HG02623 (cell line): ENCODE data around the gene CRAMP1.

Experiments used
- ATAC-seq: cut with Tn5 transposase; IDR thresholded peaks from one replicate; pipeline ENCODE4 v1.9.1; 2021; ENCODE audit warnings: moderate library complexity; ENCODE audit not compliant: unreplicated experiment

CRAMP1 gene, protein sequence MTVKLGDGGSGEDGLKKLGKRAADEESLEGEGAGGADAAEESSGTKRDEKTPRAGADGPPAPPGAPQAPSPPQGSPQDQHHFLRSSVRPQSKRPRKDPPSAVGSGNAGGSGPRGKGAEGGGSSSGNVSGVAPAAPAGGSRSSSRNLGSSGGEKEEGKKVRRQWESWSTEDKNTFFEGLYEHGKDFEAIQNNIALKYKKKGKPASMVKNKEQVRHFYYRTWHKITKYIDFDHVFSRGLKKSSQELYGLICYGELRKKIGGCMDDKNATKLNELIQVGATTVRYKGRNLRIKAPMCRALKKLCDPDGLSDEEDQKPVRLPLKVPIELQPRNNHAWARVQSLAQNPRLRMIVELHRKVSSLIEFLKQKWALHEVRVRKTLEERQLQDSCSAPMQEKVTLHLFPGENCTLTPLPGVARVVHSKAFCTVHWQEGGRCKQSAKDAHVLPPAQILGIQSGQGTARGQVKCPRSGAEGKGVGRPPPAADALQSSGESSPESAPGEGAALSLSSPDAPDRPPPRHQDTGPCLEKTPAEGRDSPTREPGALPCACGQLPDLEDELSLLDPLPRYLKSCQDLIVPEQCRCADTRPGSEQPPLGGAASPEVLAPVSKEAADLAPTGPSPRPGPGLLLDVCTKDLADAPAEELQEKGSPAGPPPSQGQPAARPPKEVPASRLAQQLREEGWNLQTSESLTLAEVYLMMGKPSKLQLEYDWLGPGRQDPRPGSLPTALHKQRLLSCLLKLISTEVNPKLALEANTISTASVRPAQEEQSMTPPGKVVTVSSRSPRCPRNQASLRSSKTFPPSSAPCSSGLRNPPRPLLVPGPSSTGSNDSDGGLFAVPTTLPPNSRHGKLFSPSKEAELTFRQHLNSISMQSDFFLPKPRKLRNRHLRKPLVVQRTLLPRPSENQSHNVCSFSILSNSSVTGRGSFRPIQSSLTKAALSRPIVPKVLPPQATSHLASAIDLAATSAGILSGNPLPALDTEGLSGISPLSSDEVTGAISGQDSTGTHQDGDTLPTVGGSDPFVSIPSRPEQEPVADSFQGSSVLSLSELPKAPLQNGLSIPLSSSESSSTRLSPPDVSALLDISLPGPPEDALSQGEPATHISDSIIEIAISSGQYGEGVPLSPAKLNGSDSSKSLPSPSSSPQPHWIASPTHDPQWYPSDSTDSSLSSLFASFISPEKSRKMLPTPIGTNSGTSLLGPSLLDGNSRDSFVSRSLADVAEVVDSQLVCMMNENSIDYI (N-terminal part only)

DNA sequence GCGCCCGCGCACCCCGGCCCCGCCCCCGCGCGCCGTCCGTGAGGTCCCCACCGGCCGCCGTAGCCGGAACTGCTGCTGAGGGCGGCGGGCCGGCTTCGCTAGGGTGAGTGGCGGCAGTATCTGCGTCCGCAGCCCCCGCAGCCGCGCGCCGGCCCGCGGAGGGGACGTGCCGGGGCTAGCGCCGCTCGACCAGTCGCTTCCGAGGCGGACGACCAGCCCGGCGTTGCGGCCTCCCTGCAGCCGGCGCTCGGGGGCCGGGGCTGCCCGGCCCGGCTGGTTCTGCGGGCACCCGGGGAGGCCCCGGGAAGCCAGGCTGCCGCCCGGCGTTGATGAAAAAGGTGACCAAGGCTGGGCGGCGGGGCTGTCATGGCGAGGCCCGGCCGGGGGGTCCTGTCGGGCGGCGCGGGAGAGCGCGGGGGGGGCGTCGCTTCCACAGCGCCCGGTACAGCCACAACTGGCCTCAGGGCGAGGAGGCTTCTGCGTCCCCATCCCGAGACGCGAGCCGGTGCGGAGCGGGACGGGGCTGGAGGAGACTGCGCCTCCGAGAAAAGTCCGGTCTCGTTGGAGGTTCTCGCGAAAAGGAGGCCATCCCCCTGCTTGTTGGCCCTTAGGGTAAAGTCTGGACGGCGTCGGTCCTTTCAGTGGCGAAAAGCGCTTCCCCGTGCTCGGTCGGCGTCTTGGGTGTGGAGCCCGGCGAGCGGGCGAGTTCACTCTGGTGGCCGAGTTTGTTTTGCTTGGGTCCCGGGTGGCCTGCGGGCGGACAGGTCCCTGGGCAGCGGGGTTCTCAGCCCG is at the start of gene CRAMP1:
Gene CRAMP1 (plus strand): TSS at position 41 of the 792 bp plus-strand sequence. CDS start 2,280 bp downstream, outside the sequence.
- ATAC-seq, result no peak

GRCh38 chr16:1563786-1564185 is 48.4 kb upstream of the CRAMP1 start:
- ATAC-seq, result no peak

GRCh38 chr16:1564325-1564724 is 47.8 kb upstream of the CRAMP1 start:
- ATAC-seq, result no peak

DNA sequence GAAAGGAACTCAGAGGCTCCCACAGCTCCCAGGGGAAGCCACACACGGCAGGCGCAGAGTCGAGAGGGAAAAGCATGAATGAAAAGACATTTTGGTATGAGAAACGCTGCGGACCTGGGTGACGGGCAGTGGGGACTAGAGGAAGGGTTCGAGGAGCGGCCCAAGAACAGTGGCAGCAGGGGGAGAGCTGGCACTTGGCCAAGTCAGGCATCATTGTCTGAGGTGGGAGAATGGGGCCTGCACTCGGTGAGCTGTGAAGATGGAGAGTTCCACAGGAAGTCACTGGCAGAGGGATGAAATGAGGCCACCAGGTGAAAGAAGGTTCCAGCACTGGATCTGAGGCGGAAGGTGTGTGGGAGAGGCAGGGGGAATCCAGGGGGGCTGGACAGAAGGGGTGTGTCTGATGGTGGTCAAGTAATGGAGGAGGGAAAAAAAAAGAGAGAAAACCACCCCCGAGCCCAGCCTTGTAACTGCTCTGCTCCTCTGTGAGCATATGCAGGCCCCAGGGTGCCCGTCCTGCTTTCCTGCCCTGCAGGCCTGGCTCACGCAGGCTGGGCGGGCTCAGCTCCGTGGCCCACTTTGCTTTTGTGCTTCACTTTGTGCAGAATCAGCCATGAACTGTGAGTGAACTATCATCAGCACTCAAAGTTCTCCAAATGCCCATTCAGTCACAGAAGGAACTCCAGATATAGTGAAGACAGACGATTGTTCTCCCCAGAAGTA is 46.9 kb upstream of the CRAMP1 start:
- no peak for ATAC-seq

- ATAC-seq, result no peak
These were observed 44.2 kb upstream of the CRAMP1 start for GRCh38 chr16:1567988-1568387.

- no peak for ATAC-seq
These were observed 41.0 kb upstream of the CRAMP1 start for GRCh38 chr16:1571012-1571671.

GRCh38 chr16:1572673-1573072 is 39.5 kb upstream of the CRAMP1 start:
- ATAC-seq, result no peak

GRCh38 chr16:1573301-1573700 is 38.9 kb upstream of the CRAMP1 start:
- ATAC-seq, result no peak

DNA sequence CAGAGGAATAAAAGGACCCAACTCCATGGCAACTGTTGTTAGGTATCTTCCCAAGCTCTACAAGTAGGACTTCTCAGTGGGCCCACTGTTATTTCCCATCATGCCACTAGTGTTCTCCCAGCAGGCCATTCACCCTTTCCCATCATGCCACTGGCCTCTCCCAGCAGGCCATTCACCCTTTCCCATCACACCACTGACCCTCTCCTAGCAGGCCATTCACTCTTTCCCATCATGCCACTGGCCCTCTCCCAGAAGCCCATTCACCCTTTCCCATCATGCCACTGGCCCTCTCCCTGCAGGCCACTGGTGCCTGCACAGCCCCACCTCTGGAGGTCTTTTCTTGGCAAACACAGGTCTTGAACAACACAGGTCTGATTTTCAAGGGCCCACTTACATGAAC is 36.6 kb upstream of the CRAMP1 start:
- ATAC-seq, result no peak

- ATAC-seq, result no peak
These were observed 32.9 kb upstream of the CRAMP1 start for GRCh38 chr16:1579214-1579613.

GRCh38 chr16:1580256-1580655 is 31.9 kb upstream of the CRAMP1 start:
- ATAC-seq, result no peak

- ATAC-seq, result no peak
These were observed 31.2 kb upstream of the CRAMP1 start for GRCh38 chr16:1580956-1581355.

GRCh38 chr16:1581804-1582203 is 30.4 kb upstream of the CRAMP1 start:
- ATAC-seq, result no peak

GRCh38 chr16:1583180-1583579 is 29.0 kb upstream of the CRAMP1 start:
- ATAC-seq, result no peak

GRCh38 chr16:1584926-1585484 is 27.2 kb upstream of the CRAMP1 start:
- ATAC-seq, result no peak

- ATAC-seq, result no peak
These were observed 21.8 kb upstream of the CRAMP1 start for GRCh38 chr16:1590366-1590765.

DNA sequence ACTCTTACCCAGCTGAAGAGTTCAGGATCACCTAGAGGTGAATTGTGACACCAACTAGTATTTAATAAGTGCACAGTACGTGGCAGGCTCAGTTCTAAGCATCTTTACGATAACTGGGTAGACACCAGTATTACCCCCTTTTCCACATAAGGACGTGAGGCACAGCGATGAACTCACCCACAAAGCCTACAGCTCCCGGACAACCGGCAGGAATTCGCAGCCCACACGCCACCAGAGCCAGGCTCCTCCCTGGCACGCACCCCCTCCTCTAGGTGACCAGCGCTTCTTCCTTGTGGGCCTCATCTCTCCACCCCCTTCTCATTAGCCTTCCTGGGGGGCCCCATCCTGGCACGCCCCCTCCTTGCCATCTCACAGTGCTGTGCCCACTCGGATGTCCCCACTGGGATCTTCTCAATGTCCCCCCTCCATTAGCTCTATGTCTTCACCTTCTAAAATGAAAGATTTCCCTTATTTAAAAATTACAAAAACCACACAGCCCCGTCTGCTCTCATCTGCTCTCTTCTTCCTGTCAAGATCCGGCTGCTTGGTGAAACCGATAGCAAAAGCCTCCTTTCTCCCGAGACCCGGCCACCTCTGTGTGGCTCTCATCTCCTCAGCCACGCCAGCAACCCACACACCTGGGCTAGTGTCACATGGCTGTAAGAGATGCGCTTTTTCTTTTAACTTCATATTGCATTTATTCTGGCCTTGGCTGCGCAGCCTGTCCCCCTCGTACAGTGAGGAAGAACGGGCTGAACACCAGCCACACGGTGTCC is 21.0 kb upstream of the CRAMP1 start:
- no peak for ATAC-seq

- no peak for ATAC-seq
These were observed 19.7 kb upstream of the CRAMP1 start for GRCh38 chr16:1592446-1592845.
